Liver (tissue), 3 donors: ENCODE data around the gene FXYD7.

Source experiments
- FOXA1 ChIP-seq: IDR thresholded peaks from 2 replicates; pipeline ENCODE4 v1.6.1; 2016; ENCODE audit warnings: antibody characterized with exemption
- RAD21 ChIP-seq, 2 donors: IDR thresholded peaks; 2 replicates each; pipeline ENCODE4 v1.6.1; 2016; ENCODE audit warnings: antibody characterized with exemption in 2 of 2, mild to moderate bottlenecking in 2 of 2
- TF ChIP-seq, protein P1 (sequence below): fragments of 150-350 bp; IDR thresholded peaks from 2 replicates; pipeline ENCODE4 v1.5.1; 2017; ENCODE audit warnings: improper control_type of control experiment, low read depth, low read length; ENCODE audit not compliant: missing input control
- TF ChIP-seq, protein P2 (sequence below): IDR thresholded peaks from 2 replicates; pipeline ENCODE4 v1.6.1; 2016; ENCODE audit warnings: antibody characterized with exemption
- donor health status: healthy.
- donor health status: healthy.

DNA sequence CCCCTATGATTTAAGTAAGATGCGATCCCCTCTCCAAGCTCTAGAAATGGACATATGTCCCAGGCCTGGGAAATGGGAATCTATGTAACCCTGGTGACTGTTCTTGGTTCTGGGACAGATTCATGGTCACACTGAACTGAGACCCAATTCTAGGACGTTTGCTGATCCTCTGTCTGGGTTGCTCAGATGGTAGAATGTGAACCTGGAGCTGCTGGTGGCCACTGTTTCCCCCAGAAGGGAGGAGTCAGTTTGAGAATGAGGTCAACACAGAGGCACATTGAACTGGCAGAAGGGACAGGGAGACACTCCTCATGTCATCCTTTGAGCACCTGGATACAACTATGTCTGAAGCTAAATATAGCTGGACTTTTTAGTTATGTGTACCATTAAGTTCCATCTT is 56.4 kb downstream of the FXYD7 start:
- TF ChIP-seq, protein P1, sequence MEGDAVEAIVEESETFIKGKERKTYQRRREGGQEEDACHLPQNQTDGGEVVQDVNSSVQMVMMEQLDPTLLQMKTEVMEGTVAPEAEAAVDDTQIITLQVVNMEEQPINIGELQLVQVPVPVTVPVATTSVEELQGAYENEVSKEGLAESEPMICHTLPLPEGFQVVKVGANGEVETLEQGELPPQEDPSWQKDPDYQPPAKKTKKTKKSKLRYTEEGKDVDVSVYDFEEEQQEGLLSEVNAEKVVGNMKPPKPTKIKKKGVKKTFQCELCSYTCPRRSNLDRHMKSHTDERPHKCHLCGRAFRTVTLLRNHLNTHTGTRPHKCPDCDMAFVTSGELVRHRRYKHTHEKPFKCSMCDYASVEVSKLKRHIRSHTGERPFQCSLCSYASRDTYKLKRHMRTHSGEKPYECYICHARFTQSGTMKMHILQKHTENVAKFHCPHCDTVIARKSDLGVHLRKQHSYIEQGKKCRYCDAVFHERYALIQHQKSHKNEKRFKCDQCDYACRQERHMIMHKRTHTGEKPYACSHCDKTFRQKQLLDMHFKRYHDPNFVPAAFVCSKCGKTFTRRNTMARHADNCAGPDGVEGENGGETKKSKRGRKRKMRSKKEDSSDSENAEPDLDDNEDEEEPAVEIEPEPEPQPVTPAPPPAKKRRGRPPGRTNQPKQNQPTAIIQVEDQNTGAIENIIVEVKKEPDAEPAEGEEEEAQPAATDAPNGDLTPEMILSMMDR = no peak
- TF ChIP-seq, protein P2, sequence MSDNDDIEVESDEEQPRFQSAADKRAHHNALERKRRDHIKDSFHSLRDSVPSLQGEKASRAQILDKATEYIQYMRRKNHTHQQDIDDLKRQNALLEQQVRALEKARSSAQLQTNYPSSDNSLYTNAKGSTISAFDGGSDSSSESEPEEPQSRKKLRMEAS = no peak
- TF ChIP-seq FOXA1 = no peak
- no peak for TF ChIP-seq RAD21 (IDR thresholded peaks at IDR 0.05)
